Osteoblast (primary cell): Measurements from ENCODE around the gene RNF2. TPM values are rescaled to one million over a fixed set of nuclear protein-coding genes. Genes with fewer than 3 reads are reported as not detected.

Source experiments
- DNase-seq: peaks from one replicate; pipeline ENCODE4 v3.0.0; 2011; ENCODE audit warnings: low spot score, mixed read lengths; ENCODE audit not compliant: insufficient read length; ENCODE audit errors: missing footprints
- H2AFZ ChIP-seq: 2 replicates; pipeline ENCODE4 v1.6.0; 2011; ENCODE audit warnings: mild to moderate bottlenecking, low read length
- H3K27ac ChIP-seq: 2 replicates; pipeline ENCODE4 v1.5.1; 2011; ENCODE audit warnings: mild to moderate bottlenecking, low read depth, low read length, moderate library complexity
- H3K27me3 ChIP-seq: 2 replicates; pipeline ENCODE4 v1.6.0; 2012; ENCODE audit warnings: mild to moderate bottlenecking, control low read depth, inconsistent platforms, low read length, moderate library complexity; ENCODE audit not compliant: insufficient read depth
- H3K36me3 ChIP-seq: 2 replicates; pipeline ENCODE4 v1.5.1; 2011; ENCODE audit warnings: mild to moderate bottlenecking, low read length, control low read depth, moderate library complexity; ENCODE audit not compliant: insufficient read depth
- H3K4me1 ChIP-seq: 2 replicates; pipeline ENCODE4 v1.5.1; 2011; ENCODE audit warnings: mild to moderate bottlenecking, low read length, control low read depth, moderate library complexity; ENCODE audit not compliant: insufficient read depth
- H3K4me2 ChIP-seq: 2 replicates; pipeline ENCODE4 v1.6.0; 2011; ENCODE audit warnings: mild to moderate bottlenecking, low read length; ENCODE audit not compliant: insufficient read depth
- H3K4me3 ChIP-seq: fragments of 200-600 bp; sonication (generic); 3 replicates; pipeline ENCODE4 v1.5.1; 2012; ENCODE audit warnings: mild to moderate bottlenecking, low read length, inconsistent platforms; ENCODE audit not compliant: insufficient read depth
- H3K79me2 ChIP-seq: 2 replicates; pipeline ENCODE4 v1.6.0; 2012; ENCODE audit warnings: mild to moderate bottlenecking, low read length, control low read depth, inconsistent platforms; ENCODE audit not compliant: insufficient read depth
- H3K9me3 ChIP-seq: 2 replicates; pipeline ENCODE4 v1.5.1; 2011; ENCODE audit warnings: low read depth, low read length, control low read depth
- H4K20me1 ChIP-seq: 2 replicates; pipeline ENCODE4 v1.6.0; 2012; ENCODE audit warnings: mild to moderate bottlenecking, low read length, control low read depth; ENCODE audit not compliant: insufficient read depth
- CTCF ChIP-seq: IDR thresholded peaks from 2 replicates; pipeline ENCODE4 v1.5.1; 2011; ENCODE audit warnings: mild to moderate bottlenecking, low read depth, low read length, moderate library complexity; ENCODE audit errors: extremely low read depth
- total RNA-seq: library from RNA; depleted of rRNA; stranded (reverse); fragments of >200 nt; gene quantifications from 2 replicates; pipeline ENCODE4 v1.2.3, GENCODE V29; 2012

The RNF2 gene
- total RNA-seq, 1 donor, result 20.3 TPM

DNA sequence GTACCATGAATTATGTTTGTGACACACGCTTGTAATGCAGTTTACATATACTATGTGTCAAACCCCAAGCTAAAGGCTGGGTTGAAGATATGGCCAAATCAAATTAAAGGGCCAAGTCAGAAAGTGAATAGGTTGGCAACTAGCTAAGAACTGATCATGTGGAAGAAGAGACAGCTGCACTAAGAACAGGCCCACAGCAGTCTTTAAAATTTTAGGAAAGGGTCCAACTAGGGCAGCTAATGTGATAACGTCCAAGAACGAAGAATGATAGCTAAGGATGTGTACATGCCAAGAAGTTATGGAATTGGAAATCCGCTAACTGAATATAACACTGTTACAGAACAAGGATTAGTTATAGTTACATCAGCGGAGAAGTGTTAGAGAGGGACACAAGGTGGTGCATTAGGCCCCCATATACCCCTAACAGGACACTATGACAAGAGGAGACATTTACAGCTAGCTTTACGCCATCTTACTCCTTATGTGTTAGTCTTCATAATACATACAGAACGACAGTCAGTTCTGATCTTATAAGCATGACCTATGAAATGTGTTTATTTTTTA is 6.5 kb upstream of the RNF2 start:
- Histone ChIP-seq H3K9me3 (no peaks in the 10 kb centered on the region), H3K36me3 (no peaks in the 10 kb centered on the region), H2AFZ (no peak overlapping the region), H3K27me3 (peaks cover 5% of the 10 kb centered on the region), H3K4me1 (no peaks in the 10 kb centered on the region), H3K79me2 (no peaks in the 10 kb centered on the region), H3K4me2 (no peak overlapping the region), H3K27ac (no peak overlapping the region), H4K20me1 (no peaks in the 10 kb centered on the region), H3K4me3 (no peak overlapping the region)
- DNase-seq, result no peak
- no peak for TF ChIP-seq CTCF

GRCh38 chr1:185039726-185040407 is 5.5 kb upstream of the RNF2 start:
- no peak overlapping the region for H2AFZ ChIP-seq
- no peaks in the 10 kb centered on the region for H3K4me1 ChIP-seq
- no peak for TF ChIP-seq CTCF
- no peaks in the 10 kb centered on the region for H3K79me2 ChIP-seq
- no peaks in the 10 kb centered on the region for H3K9me3 ChIP-seq
- H4K20me1 ChIP-seq, result no peaks in the 10 kb centered on the region
- no peak overlapping the region for H3K4me2 ChIP-seq
- no peak for DNase-seq
- no peak overlapping the region for H3K4me3 ChIP-seq
- H3K36me3 ChIP-seq, result no peaks in the 10 kb centered on the region
- H3K27me3 ChIP-seq, result peaks cover 5% of the 10 kb centered on the region
- no peak overlapping the region for H3K27ac ChIP-seq

- Histone ChIP-seq H3K4me2 (no peak overlapping the region), H3K27me3 (peaks cover 4% of the 10 kb centered on the region), H4K20me1 (no peaks in the 10 kb centered on the region), H3K4me3 (no peak overlapping the region), H3K4me1 (no peaks in the 10 kb centered on the region), H3K27ac (no peak overlapping the region), H2AFZ (no peak overlapping the region), H3K36me3 (no peaks in the 10 kb centered on the region), H3K79me2 (no peaks in the 10 kb centered on the region), H3K9me3 (no peaks in the 10 kb centered on the region)
- no peak for DNase-seq
- TF ChIP-seq CTCF, result no peak
These were observed 5.0 kb upstream of the RNF2 start for GRCh38 chr1:185040408-185040735.

DNA sequence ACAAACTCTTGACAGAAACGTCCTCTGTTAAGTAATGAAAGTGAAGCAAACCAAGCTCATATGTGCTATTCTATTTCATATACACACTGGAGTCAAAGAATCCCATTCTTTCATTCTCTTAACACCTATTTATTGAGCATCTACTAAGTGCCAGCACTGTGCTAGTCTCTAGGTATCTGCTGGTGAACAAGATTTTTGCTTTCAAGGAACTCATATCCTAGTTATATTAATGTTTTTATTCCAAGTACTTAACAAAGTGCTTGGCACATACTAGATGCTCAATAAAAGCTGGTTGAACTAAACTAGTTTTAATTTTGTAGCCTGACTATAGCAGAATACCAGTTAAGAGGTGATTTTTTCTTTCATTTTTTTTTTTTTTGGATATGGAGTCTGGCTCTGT is 3.6 kb upstream of the RNF2 start:
- H3K27ac ChIP-seq, result no peak overlapping the region
- H3K27me3 ChIP-seq, result no peaks in the 10 kb centered on the region
- no peak overlapping the region for H3K4me2 ChIP-seq
- H2AFZ ChIP-seq, result no peak overlapping the region
- DNase-seq, result no peak
- TF ChIP-seq CTCF, result no peak
- H3K4me1 ChIP-seq, result peaks cover 6% of the 10 kb centered on the region
- H3K79me2 ChIP-seq, result peaks cover 2% of the 10 kb centered on the region
- peaks cover 4% of the 10 kb centered on the region for H4K20me1 ChIP-seq
- no peak overlapping the region for H3K4me3 ChIP-seq
- H3K9me3 ChIP-seq, result no peaks in the 10 kb centered on the region
- no peaks in the 10 kb centered on the region for H3K36me3 ChIP-seq
